Hematopoietic multipotent progenitor cell treated with erythropoietin and hydrocortisone succinate and interleukin-3 and kit ligand, for 17 days (in vitro differentiated cells): ENCODE measurements around the gene ABHD8.
A peak's percentile ranks its signal among the peaks of the same experiment; 100 is the strongest.

Source experiments
- DNase-seq: peaks from one replicate; pipeline ENCODE4 v3.0.0-alpha.2; 2015; ENCODE audit warnings: low spot score

Gene ABHD8

GRCh38 chr19:17321655-17322489 is 18.6 kb upstream of the ABHD8 start:
- DNase-seq: no peak

DNA sequence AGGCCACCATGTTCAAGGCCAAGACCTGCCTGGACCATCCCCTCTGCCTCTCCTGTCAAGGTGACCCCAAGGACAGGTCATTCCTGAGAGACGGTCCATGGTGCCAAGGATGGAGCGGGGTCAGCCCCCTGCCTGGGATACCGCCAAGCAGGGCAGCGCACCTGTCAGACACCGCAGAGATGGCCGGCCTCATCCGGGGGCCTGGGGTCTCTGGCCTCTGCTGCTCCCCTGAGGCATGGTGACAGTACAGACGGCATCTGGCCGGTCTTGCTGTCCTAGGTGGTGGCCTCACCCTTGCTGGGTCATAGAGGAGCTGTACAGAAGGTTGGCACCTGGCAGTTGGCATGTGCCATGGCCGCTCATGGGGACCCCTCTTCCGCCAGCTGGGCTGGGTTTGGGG is 17.2 kb upstream of the ABHD8 start:
- DNase-seq: no peak

DNA sequence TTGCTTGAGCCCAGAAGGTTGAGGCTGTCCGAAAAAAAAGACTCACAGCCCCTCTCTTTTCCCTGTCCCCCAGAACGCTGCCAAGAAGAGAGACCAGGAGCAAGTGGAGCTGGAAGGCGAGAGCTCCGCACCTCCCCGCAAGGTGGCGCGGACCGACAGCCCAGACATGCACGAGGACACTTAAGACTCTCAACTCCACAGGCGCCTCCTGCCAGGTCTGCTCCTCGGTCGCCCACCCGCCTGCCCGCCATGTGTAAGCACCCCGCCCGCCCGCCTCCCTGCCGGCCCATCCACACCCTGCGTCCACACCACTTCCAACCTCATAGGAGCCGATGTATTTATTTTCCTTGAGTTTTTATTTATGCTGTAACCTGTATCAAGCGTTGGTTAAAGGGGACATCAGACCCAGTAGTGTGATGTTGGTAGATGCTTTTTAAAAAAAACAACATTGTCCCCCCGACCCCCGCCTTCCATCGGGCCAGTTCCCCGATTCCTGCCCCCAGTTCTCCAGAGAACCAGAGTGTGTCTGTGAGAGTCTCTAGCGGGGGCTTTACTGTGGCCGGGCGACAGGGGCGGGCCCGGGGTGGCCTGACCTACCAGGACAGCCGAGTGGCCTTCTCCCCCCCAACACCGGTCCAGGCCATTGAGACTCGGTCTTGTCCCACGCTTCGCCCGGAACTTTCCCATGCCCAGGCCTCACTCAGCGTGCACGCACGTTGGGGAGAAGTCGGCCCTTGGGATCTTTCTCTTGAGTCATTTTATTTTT is 16.4 kb upstream of the ABHD8 start:
- DNase-seq: no peak

DNA sequence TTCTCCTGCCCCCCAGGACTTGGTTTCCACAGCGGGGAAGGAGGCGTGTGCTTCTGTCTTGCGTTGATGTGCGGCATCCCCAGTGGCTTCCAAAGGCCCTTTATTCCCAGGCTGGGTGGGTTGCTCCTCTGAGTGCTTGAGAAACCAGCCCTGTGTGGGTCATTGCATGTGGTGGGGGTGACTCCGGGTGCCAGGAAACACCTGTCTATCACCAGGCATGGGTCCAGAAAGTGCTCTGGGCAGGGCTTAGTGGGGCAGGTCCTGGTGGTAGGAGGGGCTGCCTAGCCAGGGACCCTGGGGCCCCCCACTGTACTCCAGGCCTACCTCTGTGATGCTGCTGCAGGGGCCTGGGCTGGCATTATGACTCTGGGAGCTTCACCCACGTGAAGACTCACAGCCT is 15.7 kb upstream of the ABHD8 start:
- DNase-seq: no peak

GRCh38 chr19:17314007-17314593 is 10.9 kb upstream of the ABHD8 start:
- peak; percentile 51 for DNase-seq

DNA sequence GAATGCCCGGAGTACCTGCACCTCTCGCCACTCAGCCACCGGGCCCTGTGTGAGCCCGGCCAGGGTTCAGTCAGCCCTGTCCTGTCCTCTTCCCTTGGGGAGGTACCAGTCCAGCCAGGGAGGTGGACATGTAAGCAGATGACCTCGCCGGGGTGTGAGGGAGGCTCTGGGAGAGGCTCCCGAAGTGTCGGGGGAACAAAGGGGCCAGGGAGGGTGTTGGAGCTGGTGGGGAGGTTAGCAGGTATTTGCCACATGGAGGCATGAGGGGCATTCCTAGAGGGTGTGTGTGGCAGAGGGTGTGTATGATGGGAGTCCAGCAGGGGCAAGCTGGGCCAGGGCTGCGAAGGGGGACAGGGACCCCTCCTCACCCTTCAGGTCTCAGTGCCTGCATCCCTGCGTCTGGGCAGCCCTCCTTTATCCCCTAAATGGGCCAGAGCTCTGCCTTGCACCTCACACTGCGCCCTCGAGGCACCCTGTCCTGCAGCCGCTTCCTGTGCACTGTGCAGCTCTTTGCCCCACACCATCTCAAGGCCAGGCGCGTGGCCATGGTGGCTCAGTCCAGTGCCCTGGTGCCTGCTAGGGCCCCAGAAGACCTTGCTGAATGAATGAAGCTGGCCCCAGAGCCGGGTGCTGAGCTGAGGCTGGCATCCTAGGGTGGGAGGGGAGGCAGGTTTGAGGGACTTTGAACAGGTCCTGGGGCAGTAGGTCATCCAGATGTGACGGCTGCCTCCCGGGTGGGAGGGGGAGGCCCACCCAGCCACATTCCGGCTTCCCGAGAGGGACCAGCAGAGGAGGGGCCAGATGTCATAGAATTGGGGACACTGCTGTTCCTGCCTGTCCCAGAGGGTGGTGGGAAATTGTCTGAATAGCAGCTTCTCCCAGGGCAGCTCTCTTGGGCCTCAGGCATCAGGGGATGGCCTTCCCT is 9.2 kb upstream of the ABHD8 start:
- no peak for DNase-seq

GRCh38 chr19:17311455-17312188 is 8.4 kb upstream of the ABHD8 start:
- DNase-seq: no peak

- peak; percentile 30 for DNase-seq
Measured at GRCh38 chr19:17309965-17310461, 6.8 kb upstream of the ABHD8 start.

DNA sequence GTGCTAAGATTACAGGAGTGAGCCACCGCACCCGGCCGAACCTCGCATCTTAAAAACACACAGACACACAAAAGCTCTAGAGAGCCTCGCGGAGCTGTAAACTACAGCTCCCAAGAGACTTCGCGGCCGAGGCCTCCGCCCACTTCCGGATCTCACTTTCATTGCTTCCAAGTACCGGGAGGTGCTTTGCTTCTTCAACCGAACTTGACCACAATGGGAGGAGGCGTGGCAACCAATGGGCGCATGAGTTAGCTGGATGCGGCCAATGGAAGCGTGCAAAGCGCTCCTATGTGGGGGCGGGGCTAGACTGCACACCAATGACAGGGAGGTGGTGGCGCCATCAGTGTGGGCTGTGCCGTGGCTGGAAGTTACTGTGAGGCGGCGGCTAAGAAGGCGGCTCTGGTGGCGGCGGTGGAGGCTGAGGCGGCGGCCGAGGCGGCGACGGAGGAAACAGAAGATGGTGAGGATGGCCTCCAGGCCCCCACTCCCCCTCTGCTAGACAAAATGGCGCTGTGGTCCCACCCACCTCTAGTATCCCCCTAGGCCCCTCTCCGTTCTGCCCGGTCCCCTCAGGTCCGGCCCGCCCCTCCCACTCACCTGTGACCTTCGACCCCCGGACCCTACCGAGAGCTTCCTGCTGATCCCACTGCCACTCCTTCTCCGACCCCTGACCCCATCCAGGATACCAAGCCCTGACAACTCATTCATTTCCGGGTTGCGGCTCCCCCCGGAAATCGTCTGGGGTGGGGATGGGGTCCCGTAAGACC is 6.2 kb upstream of the ABHD8 start, which contains the start of gene DDA1:
DDA1 (plus strand) TSS at position 366 of the 767 bp plus-strand sequence; CDS start at position 458, 92 bp downstream.
- peak; percentile 100 for DNase-seq

DNA sequence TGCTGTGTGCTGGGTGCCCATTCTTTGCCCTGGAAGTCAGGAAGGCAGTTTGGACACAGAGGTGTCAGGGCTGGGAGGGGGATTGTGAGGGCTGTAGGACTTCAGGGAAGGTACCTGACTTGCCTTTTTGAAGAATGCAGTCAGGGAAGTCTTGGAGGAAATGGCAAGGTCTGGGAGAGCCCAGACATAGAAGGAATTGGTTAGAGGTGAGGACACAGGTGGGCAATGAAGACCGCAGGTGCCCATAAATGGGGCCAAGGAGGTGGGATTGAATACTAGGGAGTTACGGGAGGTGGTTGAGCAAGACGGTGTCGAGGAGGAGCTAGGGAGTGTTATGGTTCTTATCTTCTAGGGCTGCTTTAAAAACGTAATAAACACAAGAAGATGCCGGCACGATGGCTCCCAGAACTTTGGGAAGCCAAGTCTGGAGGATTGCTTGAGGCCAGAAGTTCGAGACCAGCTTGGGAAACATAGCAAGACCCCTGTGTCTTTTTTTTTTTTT is 4.7 kb upstream of the ABHD8 start:
- no peak for DNase-seq

DNA sequence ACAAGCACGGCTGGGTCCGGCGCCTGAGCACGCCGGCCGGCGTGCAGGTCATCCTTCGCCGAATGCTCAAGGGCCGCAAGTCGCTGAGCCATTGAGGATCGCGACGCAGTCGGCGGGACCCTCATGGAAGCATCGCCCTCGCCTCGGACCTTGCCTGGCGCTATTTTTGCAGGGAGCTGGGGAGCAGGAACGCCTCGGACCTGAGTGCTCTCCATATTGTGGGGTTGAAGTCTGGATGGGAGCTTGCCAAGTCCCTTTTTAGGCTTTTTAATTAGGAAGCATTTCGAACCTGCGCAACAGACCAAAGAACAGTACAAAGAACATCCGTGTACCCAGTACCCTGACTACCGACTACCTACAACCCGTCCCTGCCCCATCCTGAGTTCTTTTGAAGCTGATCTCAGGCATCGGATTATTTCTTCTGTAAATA is 3.1 kb upstream of the ABHD8 start:
- DNase-seq: no peak

GRCh38 chr19:17305517-17306284 is 2.5 kb upstream of the ABHD8 start, which contains the start of gene MRPL34:
TSS of gene MRPL34 (plus strand) at chr19:17305872. CDS start at chr19:17305893, 21 bp downstream.
- peak; percentile 99 for DNase-seq

- DNase-seq: no peak
Measured at GRCh38 chr19:17305216-17305516, 1.9 kb upstream of the ABHD8 start.

GRCh38 chr19:17304386-17305215 is 1.4 kb upstream of the ABHD8 start:
- DNase-seq: no peak

- no peak for DNase-seq
Measured at GRCh38 chr19:17303940-17304267, 679 bp upstream of the ABHD8 start.

DNA sequence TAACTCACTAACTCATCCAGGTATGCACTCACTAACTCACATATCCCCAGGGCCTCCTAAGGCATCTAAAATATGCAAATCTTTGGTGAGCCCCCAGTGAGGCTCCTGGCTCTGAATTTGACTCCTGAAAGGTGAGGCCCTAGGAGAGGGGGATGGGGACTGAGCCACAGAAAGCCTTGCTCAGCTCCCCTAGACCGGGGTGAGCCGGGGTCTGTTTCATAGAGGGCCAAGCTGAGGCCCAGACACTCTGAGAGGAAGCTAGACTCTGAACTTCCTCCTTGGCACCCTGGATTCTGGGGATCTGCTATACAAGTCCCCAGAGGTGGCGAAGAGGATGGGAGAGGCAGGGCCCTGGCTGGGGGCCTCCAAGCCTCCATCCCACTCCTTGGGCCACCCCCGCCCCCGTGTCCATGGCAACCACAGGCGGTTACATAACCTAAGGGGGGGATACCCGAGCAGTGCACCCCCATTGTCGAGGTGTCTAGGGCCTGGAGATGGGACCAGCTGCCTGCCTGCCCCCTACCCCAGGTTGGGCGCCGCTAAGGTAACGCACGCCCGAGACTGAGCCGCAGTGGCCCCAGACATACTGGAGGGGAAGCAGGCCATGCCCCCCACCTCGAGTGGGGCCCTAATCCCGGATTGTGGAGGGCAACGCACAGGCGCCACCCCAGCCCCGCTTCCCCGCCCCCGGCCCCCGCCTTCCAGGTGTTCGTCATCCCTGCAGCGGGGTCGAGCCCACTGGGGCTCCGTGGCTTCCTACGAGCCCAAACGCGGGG is 646 bp downstream of the ABHD8 start:
- no peak for DNase-seq

GRCh38 chr19:17300992-17301619 is 2.1 kb downstream of the ABHD8 start:
- no peak for DNase-seq
